HCT116 (cell line): Measurements from ENCODE around the gene RRP12. TPM values are rescaled to one million over a fixed set of nuclear protein-coding genes. Genes with fewer than 3 reads are reported as not detected.

ENCODE experiments used
- ATAC-seq: fragments of 200-7000 bp; cut with Tn5 transposase; 2 replicates; pipeline ENCODE4 v1.9.1; 2020; ENCODE audit warnings: mild to moderate bottlenecking, moderate library complexity
- BruUV-seq: library from RNA; stranded (reverse); fragments of 400-500 nt; replicated peaks from 2 replicates; lab custom pipeline; 2021; lab: Mats Ljungman, UMichigan
- CTCF ChIA-PET: fragments of 300-600 bp; sonication (Branson Sonifier 250); formaldehyde crosslinking; loops from one replicate; lab custom pipeline; 2021; ENCODE audit warnings: antibody characterized with exemption; lab: Charles Lee
- POLR2A ChIA-PET: fragments of 300-600, 350-600 bp; sonication (Branson Sonifier 250); formaldehyde crosslinking; loops from one replicate; lab custom pipeline; 2021; ENCODE audit warnings: antibody characterized with exemption; lab: Charles Lee
- RAD21 ChIA-PET, 2 experiments: fragments of 300-600 bp; sonication (Branson Sonifier 250); formaldehyde crosslinking; loops; one replicate each; lab custom pipeline; 2023; ENCODE audit warnings: low total read pairs in 2 of 2; ENCODE audit not compliant: uncharacterized antibody in 2 of 2, unreplicated experiment in 2 of 2, low non-redundant PET in 1 of 2; lab: Charles Lee
- DNase-seq: peaks from one replicate; pipeline ENCODE4 v3.0.0-alpha.2; 2010; ENCODE audit warnings: low read depth, low spot score
- H2AFZ ChIP-seq: fragments of 200-600 bp; shearing (Covaris generic), sonication (generic); 2 replicates; pipeline ENCODE4 v1.6.1; 2017; ENCODE audit warnings: low read depth, mixed run types, mixed read lengths, antibody characterized with exemption, low read length; ENCODE audit not compliant: poor library complexity, severe bottlenecking
- H3K27ac ChIP-seq: 2 replicates; pipeline ENCODE4 v1.5.1; 2012; ENCODE audit warnings: low read depth, low read length
- H3K27me3 ChIP-seq: fragments of 200-600 bp; sonication (generic); 2 replicates; pipeline ENCODE4 v1.6.1; 2016; ENCODE audit warnings: mixed run types, low read length, mixed read lengths; ENCODE audit not compliant: insufficient read depth
- H3K36me3 ChIP-seq, 2 experiments: fragments of 200-500 bp in 1 of 2; fragments of 200-600 bp in 1 of 2; sonication (Bioruptor generic) in 1 of 2; sonication (generic) in 1 of 2; 2 replicates each; pipeline versions ENCODE4 v1.5.1 to v1.6.1; 2014 to 2016; ENCODE audit warnings: low read length in 2 of 2, inconsistent platforms in 1 of 2, mixed read lengths in 1 of 2, mixed run types in 1 of 2; ENCODE audit not compliant: insufficient read depth in 2 of 2, control insufficient read depth in 1 of 2
- H3K4me1 ChIP-seq, 2 experiments: fragments of 200-600 bp in 1 of 2; sonication (generic) in 1 of 2; 2 replicates each; pipeline versions ENCODE4 v1.5.1 to v1.6.1; 2012 to 2017; ENCODE audit warnings: low read length in 2 of 2, inconsistent platforms in 1 of 2, mild to moderate bottlenecking in 1 of 2, mixed read lengths in 1 of 2, mixed run types in 1 of 2, moderate library complexity in 1 of 2; ENCODE audit not compliant: insufficient read depth in 2 of 2, control insufficient read depth in 1 of 2
- H3K4me2 ChIP-seq: fragments of 200-600 bp; sonication (generic); 2 replicates; pipeline ENCODE4 v1.6.1; 2017; ENCODE audit warnings: mixed run types, low read length, mixed read lengths
- H3K4me3 ChIP-seq, 2 experiments: fragments of 200-600 bp in 1 of 2; sonication (generic) in 1 of 2; replicated peaks in 1 of 2; 2 replicates each; pipeline ENCODE4 v1.5.1; 2011 to 2016; ENCODE audit warnings: low read length in 2 of 2, control low read depth in 1 of 2, low read depth in 1 of 2, mild to moderate bottlenecking in 1 of 2, mixed read lengths in 1 of 2, mixed run types in 1 of 2
- H3K79me2 ChIP-seq: fragments of 200-600 bp; sonication (generic); 2 replicates; pipeline ENCODE4 v1.6.1; 2017; ENCODE audit warnings: mild to moderate bottlenecking, mixed run types, low read length, moderate library complexity, mixed read lengths; ENCODE audit not compliant: insufficient read depth
- H3K9ac ChIP-seq: fragments of 200-600 bp; sonication (generic); 2 replicates; pipeline ENCODE4 v1.6.1; 2016; ENCODE audit warnings: low read length, mixed read lengths
- H3K9me2 ChIP-seq: fragments of 200-600 bp; sonication (generic), shearing (Covaris generic); 2 replicates; pipeline ENCODE4 v1.6.1; 2017; ENCODE audit warnings: mixed run types, mild to moderate bottlenecking, moderate library complexity; ENCODE audit not compliant: insufficient read depth
- H3K9me3 ChIP-seq, 2 experiments: fragments of 200-500 bp in 1 of 2; fragments of 200-600 bp in 1 of 2; sonication (Bioruptor generic) in 1 of 2; sonication (generic) in 1 of 2; 2 replicates each; pipeline ENCODE4 v1.6.1; 2014 to 2017; ENCODE audit warnings: low read length in 2 of 2, mixed read lengths in 2 of 2, inconsistent platforms in 1 of 2, low read depth in 1 of 2, mild to moderate bottlenecking in 1 of 2, mixed run types in 1 of 2, moderate library complexity in 1 of 2; ENCODE audit not compliant: control insufficient read depth in 1 of 2, insufficient read depth in 1 of 2
- H4K20me1 ChIP-seq: fragments of 200-600 bp; sonication (generic), shearing (Covaris generic); 2 replicates; pipeline ENCODE4 v1.6.1; 2017; ENCODE audit warnings: mixed run types, mild to moderate bottlenecking, moderate library complexity; ENCODE audit not compliant: insufficient read depth
- CEBPB ChIP-seq: IDR thresholded peaks from 2 replicates; pipeline ENCODE4 v1.6.1; 2012; ENCODE audit warnings: low read depth
- EGR1 ChIP-seq: IDR thresholded peaks from 2 replicates; pipeline ENCODE4 v1.6.1; 2012; ENCODE audit warnings: low read depth
- EZH2 ChIP-seq: fragments of 200-600 bp; sonication (generic); IDR thresholded peaks from 2 replicates; pipeline ENCODE4 v1.6.1; 2017; ENCODE audit warnings: antibody characterized with exemption, mixed run types
- EZH2phosphoT487 ChIP-seq: fragments of 200-600 bp; IDR thresholded peaks from 2 replicates; pipeline ENCODE4 v1.6.1; 2018; ENCODE audit warnings: antibody characterized with exemption, borderline replicate concordance
- JUND ChIP-seq: IDR thresholded peaks from 2 replicates; pipeline ENCODE4 v1.6.1; 2012
- POLR2A ChIP-seq: IDR thresholded peaks from 2 replicates; pipeline ENCODE4 v1.7.0; 2011; ENCODE audit warnings: borderline replicate concordance; ENCODE audit not compliant: insufficient read depth, insufficient read length; ENCODE audit errors: extremely low read depth
- REST ChIP-seq: IDR thresholded peaks from 2 replicates; pipeline ENCODE4 v1.6.1; 2012; ENCODE audit warnings: low read depth
- SIN3A ChIP-seq: IDR thresholded peaks from 2 replicates; pipeline ENCODE4 v1.6.1; 2012; ENCODE audit warnings: low read depth
- SRF ChIP-seq: IDR thresholded peaks from 2 replicates; pipeline ENCODE4 v1.6.1; 2012; ENCODE audit warnings: low read depth
- TCF7L2 ChIP-seq: IDR thresholded peaks from 2 replicates; pipeline ENCODE4 v1.7.0; 2011; ENCODE audit warnings: borderline replicate concordance, inconsistent platforms; ENCODE audit not compliant: insufficient read depth, insufficient read length; ENCODE audit errors: extremely low read depth
- YY1 ChIP-seq: IDR thresholded peaks from 2 replicates; pipeline ENCODE4 v1.6.1; 2011; ENCODE audit warnings: low read length, low read depth, moderate library complexity, mild to moderate bottlenecking; ENCODE audit not compliant: insufficient replicate concordance; ENCODE audit errors: extremely low read depth
- ZBTB33 ChIP-seq: IDR thresholded peaks from 2 replicates; pipeline ENCODE4 v1.6.1; 2011; ENCODE audit warnings: mild to moderate bottlenecking, low read length, moderate library complexity; ENCODE audit not compliant: insufficient replicate concordance; ENCODE audit errors: extremely low read depth
- ZFX ChIP-seq: fragments of 450-650 bp; IDR thresholded peaks from 2 replicates; pipeline ENCODE4 v1.6.1; 2017
- ZNF274 ChIP-seq: fragments of 200-500 bp; sonication (Bioruptor generic); IDR thresholded peaks from 2 replicates; pipeline ENCODE4 v1.6.1; 2014; ENCODE audit warnings: mild to moderate bottlenecking, low read depth, low read length, inconsistent platforms
- intact Hi-C: fragments of 100-400 bp; cut with micrococcal nuclease; formaldehyde crosslinking; loops from 2 replicates; pipeline ENCODE4 v1.10.0; 2022
- total RNA-seq: library from RNA; stranded (reverse); gene quantifications from one replicate; pipeline ENCODE4 v1.2.1, GENCODE V29; 2021; ENCODE audit not compliant: unreplicated experiment

The RRP12 gene
- total RNA-seq, 1 experiment from 2014 or later, result 67.0 TPM

GRCh38 chr10:97365761-97366351, 35.3 kb downstream of the RRP12 start:
- H3K4me3 ChIP-seq, result no peak overlapping the region
- no peak for TF ChIP-seq CEBPB
- no peak for TF ChIP-seq EGR1
- TF ChIP-seq EZH2phosphoT487, result no peak
- TF ChIP-seq REST, result no peak
- TF ChIP-seq ZNF274, result no peak
- TF ChIP-seq YY1, result no peak
- TF ChIP-seq EZH2, result no peak
- TF ChIP-seq TCF7L2, result no peak
- no peak for TF ChIP-seq ZBTB33
- TF ChIP-seq SRF, result no peak
- no peak for TF ChIP-seq POLR2A
- no peak for TF ChIP-seq SIN3A
- no peak for TF ChIP-seq ZFX
- TF ChIP-seq JUND, result no peak
- DNase-seq (no peak), ATAC-seq (no peak)
- H3K36me3 ChIP-seq, result peaks cover 17 to 60% of the 10 kb centered on the region in 2 experiments
- H3K27ac ChIP-seq, result no peak overlapping the region
- no peak overlapping the region for H3K4me2 ChIP-seq
- no peaks in the 10 kb centered on the region for H3K9me2 ChIP-seq
- ChIA-PET CTCF (no interaction called here), POLR2A (no interaction called here), RAD21 (no interaction called here)
- H4K20me1 ChIP-seq, result no peaks in the 10 kb centered on the region
- no peaks in the 10 kb centered on the region for H3K79me2 ChIP-seq
- no peaks in the 10 kb centered on the region for H3K9me3 ChIP-seq
- no peaks in the 10 kb centered on the region for H3K4me1 ChIP-seq
- intact Hi-C loops, result no loop called here
- H2AFZ ChIP-seq, result no peak overlapping the region
- H3K9ac ChIP-seq, result no peak overlapping the region
- H3K27me3 ChIP-seq, result no peaks in the 10 kb centered on the region
- BruUV-seq, result no TSS peak
